BJ (cell line): ENCODE results near the gene SENP8. TPM values are rescaled to one million over a fixed set of nuclear protein-coding genes. Genes with fewer than 3 reads are reported as not detected.
"Not testable (repeated sequence)": the region's sequence is repeated elsewhere in the genome, so short reads cannot be mapped to it uniquely, and the experiment has no call there.

Experiments used
- CTCF ChIA-PET: fragments of 350-600 bp; formaldehyde crosslinking; extraction: SDS; loops from one replicate; lab custom pipeline; 2021; ENCODE audit warnings: antibody characterized with exemption, inconsistent platforms; lab: Yijun Ruan, JAX
- POLR2A ChIA-PET: fragments of 300-600 bp; sonication (Branson Sonifier 250); formaldehyde crosslinking; extraction: SDS; loops from one replicate; lab custom pipeline; 2021; ENCODE audit warnings: antibody characterized with exemption; lab: Charles Lee
- DNase-seq: peaks from one replicate; pipeline ENCODE4 v3.0.0-alpha.2; 2011; ENCODE audit warnings: low read depth
- H3K27me3 ChIP-seq: 2 replicates; pipeline ENCODE4 v1.6.0; 2011; ENCODE audit warnings: low read length; ENCODE audit not compliant: control insufficient read depth, insufficient read depth
- H3K36me3 ChIP-seq: 2 replicates; pipeline ENCODE4 v1.5.1; 2011; ENCODE audit warnings: low read length; ENCODE audit not compliant: control insufficient read depth, insufficient read depth
- H3K4me3 ChIP-seq: 2 replicates; pipeline ENCODE4 v1.5.1; 2011; ENCODE audit warnings: low read depth, mild to moderate bottlenecking, control low read depth, low read length
- CTCF ChIP-seq: IDR thresholded peaks from 2 replicates; pipeline ENCODE4 v1.5.1; 2011; ENCODE audit warnings: low read depth, mild to moderate bottlenecking, control low read depth, inconsistent platforms, low read length, moderate library complexity; ENCODE audit not compliant: insufficient read depth
- polyA plus RNA-seq: library from polyadenylated mRNA; depleted of rRNA; stranded (reverse); fragments of >200 nt; gene quantifications from 2 replicates; pipeline ENCODE4 v1.2.3, GENCODE V29; 2011

SENP8 gene
- polyA plus RNA-seq, 1 experiment, result 3.1 TPM

GRCh38 chr15:72092006-72092405 lies 26.2 kb upstream of the SENP8 start:
- DNase-seq, result no peak
- ChIA-PET POLR2A (no interaction called here), CTCF (interaction anchor here (0.8 kb wide), 1 partner anchor 14 kb away, joined by 3 read pairs; no protein-coding TSS in a partner anchor)
- H3K4me3 ChIP-seq, result no peak overlapping the region
- TF ChIP-seq CTCF, result no peak
- no peaks in the 10 kb centered on the region for H3K27me3 ChIP-seq
- H3K36me3 ChIP-seq, result no peaks in the 10 kb centered on the region

DNA sequence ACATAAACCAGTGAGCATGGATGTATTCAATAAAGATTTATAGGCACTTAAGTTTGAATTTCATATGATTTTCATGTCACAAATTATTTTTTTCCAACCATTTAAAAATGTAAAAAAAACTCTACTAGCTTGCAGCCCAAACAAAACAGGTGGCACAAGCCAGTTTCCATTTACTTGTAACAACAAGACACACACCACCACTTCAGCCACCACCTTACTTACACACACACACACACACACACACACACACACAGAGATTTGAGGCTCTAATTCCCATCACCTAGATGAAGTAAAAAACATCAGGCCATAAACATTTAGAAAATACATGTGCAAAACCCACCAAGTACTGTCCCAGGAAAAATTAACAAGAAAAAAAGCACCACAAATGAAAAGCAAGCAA lies 25.5 kb upstream of the SENP8 start:
- H3K36me3 ChIP-seq, result no peaks in the 10 kb centered on the region
- no peak for TF ChIP-seq CTCF
- no peak for DNase-seq
- ChIA-PET CTCF (no interaction called here), POLR2A (no interaction called here)
- H3K27me3 ChIP-seq, result no peaks in the 10 kb centered on the region
- H3K4me3 ChIP-seq, result no peak overlapping the region

GRCh38 chr15:72096796-72097195 lies 21.4 kb upstream of the SENP8 start:
- CTCF ChIA-PET, result no interaction called here
- Histone ChIP-seq H3K36me3 (no peaks in the 10 kb centered on the region), H3K27me3 (no peaks in the 10 kb centered on the region), H3K4me3 (no peak overlapping the region)
- no peak for TF ChIP-seq CTCF
- no peak for DNase-seq
- POLR2A ChIA-PET, result no interaction called here

GRCh38 chr15:72098040-72098439 lies 20.2 kb upstream of the SENP8 start:
- no peak for DNase-seq
- CTCF ChIA-PET, result interaction anchor here (0.6 to 1.0 kb wide), 2 partner anchors 13 to 23 kb away, joined by 3 to 4 read pairs; no protein-coding TSS in a partner anchor

DNA sequence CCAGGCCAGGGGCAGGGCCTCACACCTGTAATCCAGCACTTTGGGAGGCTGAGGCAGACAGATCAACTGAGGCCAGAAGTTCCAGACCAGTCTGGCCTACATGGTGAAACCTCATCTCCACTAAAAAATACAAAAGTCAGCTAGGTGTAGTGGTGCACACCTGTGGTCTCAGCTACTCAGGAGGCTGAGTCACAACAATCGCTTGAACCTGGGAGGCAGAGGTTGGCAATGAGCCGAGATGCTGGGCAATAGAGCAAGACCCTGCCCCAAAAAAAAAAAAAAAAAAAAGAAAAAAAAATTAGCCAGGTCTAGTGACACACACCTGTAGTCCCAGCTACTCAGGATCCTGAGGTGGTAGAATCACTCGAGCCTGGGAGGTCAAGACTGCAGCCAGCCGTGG lies 19.0 kb upstream of the SENP8 start:
- Histone ChIP-seq H3K4me3 (no peak overlapping the region), H3K27me3 (no peaks in the 10 kb centered on the region), H3K36me3 (no peaks in the 10 kb centered on the region)
- POLR2A ChIA-PET, result no interaction called here
- TF ChIP-seq CTCF, result no peak
- CTCF ChIA-PET, result interaction anchor here (0.6 to 1.0 kb wide), 2 partner anchors 22 to 36 kb away, joined by 3 to 5 read pairs; no protein-coding TSS in a partner anchor
- DNase-seq, result no peak

More at GRCh38 chr15:72098040-72098439, 20.2 kb upstream of the SENP8 start:
- Histone ChIP-seq H3K27me3 (no peaks in the 10 kb centered on the region), H3K4me3 (no peak overlapping the region), H3K36me3 (no peaks in the 10 kb centered on the region)
- TF ChIP-seq CTCF, result no peak
- POLR2A ChIA-PET, result no interaction called here

- CTCF ChIA-PET, H3K36me3 ChIP-seq, H3K27me3 ChIP-seq, DNase-seq, POLR2A ChIA-PET, H3K4me3 ChIP-seq: not testable (repeated sequence)
Observed at GRCh38 chr15:72100551-72100950, 17.7 kb upstream of the SENP8 start.
